ENCODE results near the gene PRKN.

- TF ChIP-seq POLR2A (IDR thresholded peaks at IDR 0.05), result no peak
- TF ChIP-seq EP300 (IDR thresholded peaks at IDR 0.05; ENCODE audit: low read depth), result no peak
These were observed 195.1 kb downstream of the PRKN start for GRCh38 chr6:162532283-162533008.
